Left lung (tissue), 10 donors: ENCODE measurements around the gene ENPP5. TPM values are rescaled to one million over a fixed set of nuclear protein-coding genes. Genes with fewer than 3 reads are reported as not detected.

Source experiments
- ATAC-seq: fragments of 200-7000 bp; cut with Tn5 transposase; one replicate; pipeline ENCODE4 v1.9.1; 2020; ENCODE audit warnings: moderate library complexity
- DNase-seq, 4 donors: peaks; one replicate each; pipeline ENCODE4 v3.0.0-alpha.2; 2013 to 2020
- H3K27ac ChIP-seq, 2 donors: fragments of 200-600 bp; sonication (generic) in 1 of 2; one replicate each; pipeline versions ENCODE4 v1.5.0 to v1.8.0; 2020 to 2021
- H3K27me3 ChIP-seq, 2 donors: fragments of 200-600 bp; sonication (generic) in 1 of 2; one replicate each; pipeline versions ENCODE4 v1.5.0 to v1.8.0; 2020 to 2021
- H3K36me3 ChIP-seq, 2 donors: fragments of 200-600 bp; sonication (generic) in 1 of 2; one replicate each; pipeline versions ENCODE4 v1.5.0 to v1.8.0; 2020 to 2021
- H3K4me1 ChIP-seq, 2 donors: fragments of 200-600 bp; one replicate each; pipeline ENCODE4 v1.8.0; 2021
- H3K4me3 ChIP-seq, 2 donors: fragments of 200-600 bp; sonication (generic) in 1 of 2; one replicate each; pipeline versions ENCODE4 v1.5.0 to v1.8.0; 2020 to 2021; ENCODE audit warnings: mild to moderate bottlenecking in 1 of 2
- H3K9me3 ChIP-seq, 2 donors: fragments of 200-600 bp; sonication (generic) in 1 of 2; one replicate each; pipeline versions ENCODE4 v1.5.0 to v1.8.0; 2020 to 2021
- CTCF ChIP-seq, 2 donors: fragments of 200-600 bp; sonication (generic) in 1 of 2; IDR thresholded peaks; one replicate each; pipeline versions ENCODE4 v1.5.0 to v1.8.0; 2021; ENCODE audit warnings: antibody characterized with exemption in 2 of 2
- intact Hi-C, 2 donors: fragments of 100-400 bp; cut with DNase I; formaldehyde crosslinking; loops; one replicate each; pipeline versions ENCODE4 v1.11.2 to v1.14.2; 2022
- polyA plus RNA-seq, 6 donors: library from polyadenylated mRNA; unstranded; fragments of 120-200 nt; gene quantifications; one replicate each; pipeline ENCODE4 v1.2.1, GENCODE V29; 2013; ENCODE audit not compliant: insufficient read length in 6 of 6
- total RNA-seq, 2 donors: library from RNA; stranded (reverse); fragmentation: NEBNext Ultra II Directional; extraction: Animal tissue kit (Norgen Biotek cat#: 25700); gene quantifications; one replicate each; pipeline ENCODE4 v1.2.1, GENCODE V29; 2021
- donor health status: DM: no; HTN: yes; CAD: no.
- donor health status: DM: no; HTN: no; CAD: no.

Gene ENPP5
- total and polyA plus RNA-seq, 8 donors, result 7.7 to 17.1 (median 10.7) TPM

DNA sequence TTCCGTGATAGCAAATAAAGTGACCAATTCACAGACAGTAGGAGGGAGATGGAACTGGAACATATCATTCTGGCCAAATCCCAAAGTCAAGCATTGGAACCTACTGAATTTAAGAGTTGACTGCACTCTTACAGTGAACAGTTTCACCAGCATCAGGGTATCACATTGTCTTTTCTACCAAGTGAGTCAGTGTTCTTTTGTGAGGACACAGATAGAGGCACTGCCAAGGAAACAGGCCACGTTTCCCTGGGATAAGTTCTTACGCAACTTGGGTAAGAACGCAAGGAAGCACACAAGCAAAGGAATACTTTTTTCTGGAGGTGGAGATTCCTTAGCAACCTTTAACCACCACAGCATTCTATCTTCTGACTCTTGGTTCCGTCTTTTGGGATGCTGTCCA, 28.6 kb upstream of the ENPP5 start:
- Histone ChIP-seq H3K4me1 (no peaks in the 10 kb centered on the region), H3K9me3 (no peaks in the 10 kb centered on the region), H3K27ac (no peak overlapping the region), H3K36me3 (no peaks in the 10 kb centered on the region), H3K4me3 (no peak overlapping the region), H3K27me3 (no peaks in the 10 kb centered on the region)
- DNase-seq, result no peak
- intact Hi-C loops, result no loop called here
- no peak for TF ChIP-seq CTCF (IDR thresholded peaks at IDR 0.05)
- peak; percentile 29 for ATAC-seq

DNA sequence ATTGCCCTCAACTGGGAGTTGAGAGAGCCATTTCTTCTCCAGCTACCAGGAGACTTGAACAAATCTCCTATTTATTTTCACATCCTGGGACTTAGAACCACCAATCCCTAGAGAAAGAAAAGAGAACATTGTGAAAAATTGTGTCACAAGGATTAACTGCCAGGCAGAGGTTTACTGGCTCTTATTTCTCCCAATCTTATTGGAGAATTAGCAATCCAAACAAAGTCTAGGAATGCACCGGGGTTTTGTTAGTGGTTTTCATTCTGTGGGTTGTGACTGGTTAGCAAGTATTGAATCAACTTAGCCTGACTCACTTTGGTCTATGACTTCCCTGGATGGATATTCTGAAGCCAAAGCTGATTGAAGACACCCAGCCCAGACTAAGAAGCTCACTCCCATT, 21.2 kb upstream of the ENPP5 start:
- DNase-seq (no peak), ATAC-seq (no peak)
- no peak for TF ChIP-seq CTCF (IDR thresholded peaks at IDR 0.05)
- Histone ChIP-seq H3K27me3 (no peaks in the 10 kb centered on the region), H3K9me3 (no peaks in the 10 kb centered on the region), H3K36me3 (no peaks in the 10 kb centered on the region), H3K4me1 (no peaks in the 10 kb centered on the region), H3K27ac (no peak overlapping the region), H3K4me3 (no peak overlapping the region)
- intact Hi-C loops, result no loop called here

GRCh38 chr6:46190889-46191288, 20.1 kb upstream of the ENPP5 start:
- DNase-seq, result no peak
- H3K27ac ChIP-seq, result no peak overlapping the region
- TF ChIP-seq CTCF (IDR thresholded peaks at IDR 0.05), result no peak
- H3K36me3 ChIP-seq, result no peaks in the 10 kb centered on the region
- H3K9me3 ChIP-seq, result no peaks in the 10 kb centered on the region
- no peak for ATAC-seq
- H3K4me1 ChIP-seq, result no peaks in the 10 kb centered on the region
- no peaks in the 10 kb centered on the region for H3K27me3 ChIP-seq
- intact Hi-C loops, result no loop called here
- H3K4me3 ChIP-seq, result no peak overlapping the region

DNA sequence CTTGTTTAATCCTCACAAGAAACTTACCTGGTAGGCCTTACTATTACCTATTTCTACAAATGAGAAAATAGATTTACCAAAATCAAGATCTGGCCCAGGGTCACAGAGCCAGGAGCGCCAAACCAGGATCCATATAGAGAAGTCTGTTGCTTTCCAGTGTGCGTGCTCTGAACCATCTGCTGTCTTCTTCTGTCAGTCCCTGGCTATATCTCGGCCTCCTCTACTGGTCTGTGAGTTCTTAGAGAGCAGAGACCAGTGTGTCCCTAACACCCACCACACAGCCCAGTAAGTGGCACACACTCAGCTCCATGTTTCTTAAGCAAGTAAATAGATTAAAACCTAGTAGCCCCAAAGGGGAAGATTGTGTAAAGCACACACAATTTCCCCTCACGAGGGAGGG, 18.9 kb upstream of the ENPP5 start:
- intact Hi-C loops, result no loop called here
- ATAC-seq (no peak), DNase-seq (no peak)
- TF ChIP-seq CTCF (IDR thresholded peaks at IDR 0.05), result no peak
- Histone ChIP-seq H3K27ac (no peak overlapping the region), H3K27me3 (no peaks in the 10 kb centered on the region), H3K4me3 (no peak overlapping the region), H3K4me1 (no peaks in the 10 kb centered on the region), H3K9me3 (no peaks in the 10 kb centered on the region), H3K36me3 (no peaks in the 10 kb centered on the region)

DNA sequence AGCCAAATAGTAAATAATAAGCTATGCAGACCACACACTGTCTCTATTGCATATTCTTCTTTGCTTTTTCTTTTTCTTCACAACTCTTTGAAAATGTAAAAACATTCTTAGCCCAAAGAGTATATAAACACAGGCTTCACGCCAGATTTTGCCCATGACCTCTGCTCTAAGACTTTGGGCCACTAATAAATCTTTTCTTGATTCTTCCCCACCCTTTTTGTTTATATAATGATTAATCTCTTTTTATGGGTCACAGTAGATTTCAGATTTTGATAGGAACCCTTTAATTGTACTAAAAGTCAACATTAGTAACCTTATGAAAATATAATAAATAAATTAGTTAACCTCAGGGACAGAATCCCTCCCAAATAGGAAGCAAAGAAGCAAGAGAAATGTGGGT, 15.8 kb upstream of the ENPP5 start:
- TF ChIP-seq CTCF (IDR thresholded peaks at IDR 0.05), result no peak
- Histone ChIP-seq H3K4me1 (no peaks in the 10 kb centered on the region), H3K27ac (no peak overlapping the region), H3K9me3 (no peaks in the 10 kb centered on the region), H3K36me3 (no peaks in the 10 kb centered on the region), H3K4me3 (no peak overlapping the region), H3K27me3 (no peaks in the 10 kb centered on the region)
- intact Hi-C loops, result no loop called here
- no peak for ATAC-seq
- no peak for DNase-seq
